ENCODE results near the gene ZNF561.
A peak's percentile ranks its signal among the peaks of the same experiment; 100 is the strongest.
"Not testable (repeated sequence)": the region's sequence is repeated elsewhere in the genome, so short reads cannot be mapped to it uniquely, and the experiment has no call there.

The ZNF561 gene

DNA sequence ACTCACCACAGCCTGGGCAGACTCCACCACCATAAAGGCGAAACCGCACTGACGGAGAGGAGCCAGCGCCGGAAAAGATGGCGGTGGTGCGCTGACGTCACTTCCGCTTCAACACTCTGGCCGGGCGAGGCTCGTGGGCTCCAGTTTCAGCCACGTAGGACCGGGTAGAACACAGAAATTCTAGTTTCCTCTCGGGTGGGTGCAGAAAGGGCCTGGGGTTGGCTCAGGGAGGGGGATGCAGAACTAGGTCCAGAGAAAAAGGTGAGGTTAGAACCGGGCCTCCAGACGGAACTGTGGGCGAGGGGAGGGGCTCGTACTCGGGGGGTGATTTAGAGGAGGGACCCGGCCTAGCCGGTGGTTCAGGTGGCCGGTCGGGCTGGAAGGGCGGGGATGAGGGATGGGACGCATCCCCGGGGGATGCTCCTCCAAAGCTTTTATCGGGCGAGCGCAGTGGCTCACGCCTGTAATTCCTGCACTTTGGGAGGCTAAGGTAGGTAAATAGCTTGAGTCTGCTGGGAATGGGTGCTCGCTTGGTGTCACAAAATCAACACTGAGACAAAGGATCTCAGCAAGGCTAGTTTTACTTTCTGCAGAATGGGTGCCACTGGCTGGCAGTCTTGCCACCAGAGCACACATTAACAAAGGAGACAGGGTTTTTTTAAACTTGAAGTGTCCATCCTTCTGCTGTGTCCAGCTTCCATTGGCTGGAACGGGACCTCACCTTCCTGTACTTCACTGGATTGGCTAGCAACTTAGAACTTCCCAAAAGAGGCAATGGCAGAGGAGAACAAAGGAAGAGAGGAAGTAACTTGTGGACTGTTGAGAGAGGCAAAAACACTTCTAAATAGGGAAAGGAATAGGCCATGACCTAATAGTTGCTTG is at the start of gene ZNF561:
ZNF561 (minus strand) TSS at position 77 of the 882 bp plus-strand sequence. CDS start 1,776 bp downstream, outside the sequence.
- FAIRE-seq: no peak

DNA sequence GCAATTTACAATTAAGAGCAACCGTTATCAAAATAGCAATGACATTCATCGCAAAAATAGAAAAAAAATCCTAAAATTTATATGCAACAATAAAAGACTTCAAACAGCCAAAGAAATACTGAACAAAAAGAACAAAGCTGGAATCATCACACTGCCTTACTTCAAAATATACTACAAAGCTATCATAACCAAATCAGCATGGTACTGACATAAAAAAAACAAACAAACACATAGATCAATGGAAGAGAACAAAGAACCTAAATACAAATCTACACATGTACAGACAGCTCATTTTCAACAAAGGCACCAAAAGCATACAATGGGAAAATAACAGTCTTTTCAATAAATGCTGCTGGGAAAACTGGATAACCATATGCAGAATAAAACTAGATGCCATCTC is 47.5 kb upstream of the ZNF561 start:
- FAIRE-seq: no peak

DNA sequence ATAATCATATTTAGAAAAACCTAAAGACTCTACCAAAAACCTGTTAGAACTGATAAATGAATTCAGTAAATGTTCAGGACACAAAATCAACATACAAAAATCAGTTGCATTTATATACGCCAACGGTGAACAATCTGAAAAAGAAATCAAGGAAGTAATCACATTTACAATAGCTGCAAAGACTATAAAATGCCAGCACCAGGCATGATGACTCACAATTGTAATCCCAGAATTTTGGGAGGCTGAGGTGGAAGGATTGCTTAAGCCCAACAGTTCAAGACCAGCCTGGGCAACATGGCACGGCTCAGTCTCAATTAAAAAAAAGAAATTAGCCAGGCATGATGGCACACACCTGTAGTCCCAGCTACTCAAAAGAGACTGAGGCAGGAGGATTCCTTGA is 46.9 kb upstream of the ZNF561 start:
- FAIRE-seq: no peak

GRCh38 chr19:9658769-9659168 is 37.7 kb upstream of the ZNF561 start:
- no peak for FAIRE-seq

- not testable (repeated sequence) for FAIRE-seq
These were observed 32.1 kb upstream of the ZNF561 start for GRCh38 chr19:9653066-9653555.

GRCh38 chr19:9651464-9651863 is 30.4 kb upstream of the ZNF561 start:
- FAIRE-seq: not testable (repeated sequence)

DNA sequence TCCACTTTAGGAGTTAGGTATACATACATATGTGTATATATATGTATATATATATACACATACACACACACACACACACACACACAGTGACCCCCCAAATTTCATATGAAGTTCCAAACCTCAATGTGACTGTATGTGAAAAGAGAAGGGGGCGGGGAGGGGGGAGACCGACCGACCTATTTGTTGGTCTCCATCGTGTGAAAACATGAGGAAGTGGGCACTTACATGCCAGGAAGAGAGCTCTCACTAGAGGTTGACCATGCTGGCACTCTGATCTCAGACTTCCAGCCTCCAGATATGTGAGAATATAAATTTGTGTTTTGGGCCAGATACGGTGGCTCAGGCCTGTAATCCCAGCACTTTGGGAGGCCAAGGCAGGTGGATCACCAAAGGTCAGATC is 29.3 kb upstream of the ZNF561 start:
- FAIRE-seq: no peak

GRCh38 chr19:9645472-9645871 is 24.4 kb upstream of the ZNF561 start:
- peak; percentile 3 for FAIRE-seq

DNA sequence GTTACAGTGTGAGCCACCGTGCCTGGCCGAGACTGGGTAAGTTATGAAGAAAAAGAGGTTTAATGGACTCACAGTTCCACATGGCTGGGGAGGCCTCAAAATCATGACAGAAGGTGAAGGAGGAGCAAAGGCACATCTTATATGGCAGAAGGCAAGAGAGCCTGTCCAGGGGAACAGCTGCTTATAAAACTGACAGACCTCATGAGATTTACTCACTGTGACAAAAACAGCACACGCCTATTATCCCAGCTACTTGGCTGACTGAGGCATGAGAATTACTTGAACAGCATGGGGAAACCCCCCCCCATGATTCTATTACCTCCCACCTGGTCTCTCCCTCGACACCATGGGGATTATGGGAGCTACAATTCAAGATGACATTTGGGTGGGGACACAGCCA is 23.4 kb upstream of the ZNF561 start:
- FAIRE-seq: no peak

DNA sequence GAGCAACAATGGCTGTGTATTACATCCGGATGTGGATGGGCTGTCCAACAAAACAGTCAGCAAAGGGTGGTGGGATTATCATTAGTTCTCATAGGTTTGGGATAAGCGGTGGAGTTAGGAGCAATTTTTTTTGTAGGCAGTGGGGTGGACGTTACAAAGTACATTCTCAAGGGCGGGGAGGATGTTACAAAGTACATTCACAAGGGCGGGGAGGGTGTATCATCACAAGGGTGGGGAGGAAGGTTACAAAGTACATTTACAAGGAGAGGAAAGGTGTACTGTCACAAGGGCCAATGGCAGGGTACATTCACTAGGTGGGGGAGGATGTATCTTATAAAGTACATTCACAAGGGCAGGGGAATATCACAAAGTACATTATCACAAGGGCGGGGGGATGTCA is 20.8 kb upstream of the ZNF561 start:
- FAIRE-seq: no peak

GRCh38 chr19:9640956-9641355 is 19.9 kb upstream of the ZNF561 start:
- FAIRE-seq: no peak

DNA sequence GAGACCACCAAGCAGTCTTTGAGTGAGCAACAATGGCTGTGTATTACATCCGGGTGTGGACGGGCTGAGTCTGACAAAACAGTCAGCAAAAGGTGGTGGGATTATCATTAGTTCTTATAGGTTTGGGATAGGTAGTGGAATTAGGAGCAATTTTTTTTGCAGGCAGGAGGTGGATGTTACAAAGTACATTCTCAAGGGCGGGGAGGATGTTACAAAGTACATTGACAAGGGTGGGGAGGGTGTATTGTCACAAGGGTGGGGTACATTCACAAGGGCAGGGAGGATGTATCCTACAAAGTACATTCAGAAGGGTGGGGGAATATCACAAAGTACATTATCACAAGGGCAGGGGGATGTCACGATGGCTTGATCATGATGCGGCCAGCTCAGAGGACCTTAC is 15.0 kb upstream of the ZNF561 start:
- FAIRE-seq: no peak

- no peak for FAIRE-seq
These were observed 6.8 kb upstream of the ZNF561 start for GRCh38 chr19:9627856-9628255.

GRCh38 chr19:9622531-9622930 is 1.5 kb upstream of the ZNF561 start:
- FAIRE-seq: no peak

- no peak for FAIRE-seq
These were observed 233 bp downstream of the ZNF561 start for GRCh38 chr19:9620842-9621155.

DNA sequence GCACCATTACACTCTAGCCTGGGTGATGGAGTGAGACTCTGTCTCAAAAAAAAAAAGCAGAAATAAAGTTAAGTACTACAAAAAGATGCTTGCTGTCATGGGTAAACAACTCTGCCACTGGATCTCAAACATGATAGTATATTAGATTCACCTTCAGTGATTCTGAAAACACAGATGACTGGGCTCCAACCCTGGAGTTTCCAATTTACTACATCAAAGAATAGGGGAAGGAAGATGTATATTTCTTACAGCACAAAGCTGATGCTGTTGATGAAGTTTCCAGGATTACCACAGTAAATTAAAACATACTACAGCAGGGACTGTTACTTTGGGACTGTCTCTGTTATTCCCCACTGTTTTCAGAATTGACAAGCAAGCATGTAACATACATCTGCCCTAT is 5.2 kb downstream of the ZNF561 start:
- FAIRE-seq: no peak

- no peak for FAIRE-seq
These were observed 10.4 kb downstream of the ZNF561 start for GRCh38 chr19:9610484-9611113.

DNA sequence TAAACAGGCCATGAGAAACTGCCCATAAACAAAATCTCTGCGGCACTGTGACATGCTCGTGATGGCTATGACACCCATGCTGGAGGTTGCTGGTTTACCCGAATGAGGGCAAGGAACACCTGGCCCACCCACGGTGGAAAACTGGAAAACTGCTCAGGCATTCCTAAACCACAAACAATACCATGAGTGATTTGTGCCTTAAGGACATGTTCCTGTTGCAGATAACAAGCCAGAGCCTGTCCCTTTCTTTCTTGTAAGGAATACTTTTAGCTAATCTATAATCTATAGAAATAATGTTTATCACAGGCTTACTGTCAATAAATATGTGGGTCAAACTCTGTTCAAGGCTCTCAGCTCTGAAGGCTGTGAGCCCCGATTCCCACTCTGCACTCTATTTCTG is 12.1 kb downstream of the ZNF561 start:
- FAIRE-seq: no peak

DNA sequence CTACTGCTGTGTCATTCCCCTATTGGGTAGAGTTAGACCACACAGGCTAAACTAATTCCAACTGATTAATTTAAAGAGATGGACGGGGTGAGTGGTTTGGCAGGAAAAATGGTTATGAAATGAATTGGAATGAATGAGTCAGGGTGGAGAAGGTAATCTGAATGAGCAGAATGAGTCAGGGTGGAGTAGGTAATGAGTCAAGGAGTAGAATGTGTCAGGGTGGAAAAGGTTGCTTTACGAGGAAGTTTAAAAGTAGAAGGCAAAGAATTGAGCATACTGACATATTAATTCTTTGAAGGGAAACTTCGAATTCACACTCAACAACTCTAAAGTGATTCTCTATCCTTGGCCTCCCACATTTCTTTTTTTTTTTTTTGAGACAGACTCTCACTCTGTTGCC is 24.0 kb downstream of the ZNF561 start:
- FAIRE-seq: no peak

GRCh38 chr19:9586764-9587163 is 34.3 kb downstream of the ZNF561 start:
- peak; percentile 74 for FAIRE-seq

- no peak for FAIRE-seq
These were observed 36.8 kb downstream of the ZNF561 start, which contains the start of gene ZNF121 for GRCh38 chr19:9584073-9584833. Gene ZNF121, minus strand, starts transcription at chr19:9584504. Its CDS starts 16,407 bp downstream, at chr19:9568097.

DNA sequence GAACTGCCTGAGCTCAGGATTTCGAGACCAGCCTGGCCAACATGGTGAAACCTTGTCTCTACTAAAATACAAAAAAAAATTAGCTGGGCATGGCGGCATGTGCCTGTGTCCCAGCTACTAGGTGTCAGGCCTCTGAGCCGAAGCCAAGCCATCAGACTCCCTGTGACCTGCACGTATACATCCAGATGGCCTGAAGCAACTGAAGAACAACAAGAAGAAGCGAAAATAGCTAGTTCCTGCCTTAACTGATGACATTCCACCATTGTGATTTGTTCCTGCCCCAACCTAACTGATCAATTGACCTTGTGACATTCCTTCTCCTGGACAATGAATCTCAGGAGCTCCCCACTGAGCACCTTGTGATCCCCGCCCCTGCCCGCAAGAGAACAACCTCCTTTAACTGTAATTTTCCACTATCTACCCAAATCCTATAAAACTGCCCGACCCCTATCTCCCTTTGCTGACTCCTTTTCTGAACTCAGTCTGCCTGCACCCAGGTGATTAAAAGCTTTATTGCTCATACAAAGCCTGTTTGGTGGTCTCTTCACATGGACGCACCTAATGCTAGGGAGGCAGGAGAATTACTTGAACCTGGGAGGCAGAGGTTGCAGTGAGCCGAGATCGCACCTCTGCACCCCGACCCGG is 38.8 kb downstream of the ZNF561 start:
- FAIRE-seq: not testable (repeated sequence)

- FAIRE-seq: no peak
These were observed 40.3 kb downstream of the ZNF561 start for GRCh38 chr19:9580728-9581127.
